PC-3 (cell line): ENCODE data around the gene WLS.

Experiments
- CTCF ChIP-seq: fragments of 300-600 bp; sonication (generic); conservative IDR thresholded peaks from 2 replicates; pipeline ENCODE4 v1.5.1; 2017; ENCODE audit warnings: antibody characterized with exemption, low read depth, mild to moderate bottlenecking, low read length
- EZH2 ChIP-seq: fragments of 300-600 bp; sonication (generic); IDR thresholded peaks from one replicate; pipeline ENCODE4 v1.6.1; 2017; ENCODE audit warnings: antibody characterized with exemption, mild to moderate bottlenecking, low read length; ENCODE audit not compliant: unreplicated experiment
- EZH2phosphoT487 ChIP-seq: fragments of 300-600 bp; sonication (generic); IDR thresholded peaks from 2 replicates; pipeline ENCODE4 v1.6.1; 2018; ENCODE audit warnings: mild to moderate bottlenecking, antibody characterized with exemption, low read length, borderline replicate concordance

GRCh38 chr1:68237040-68237439 is 4.7 kb upstream of the WLS start:
- TF ChIP-seq CTCF (no peak), EZH2 (no peak), EZH2phosphoT487 (no peak)
